GDM1 (cell line): ENCODE data around the gene VPS18.
A peak's percentile ranks its signal among the peaks of the same experiment; 100 is the strongest.
"Not testable (repeated sequence)": the region's sequence is repeated elsewhere in the genome, so short reads cannot be mapped to it uniquely, and the experiment has no call there.

ENCODE experiments used
- DNase-seq: peaks from one replicate; lab custom pipeline; 2025; lab: John Stamatoyannopoulos, UW

VPS18 gene

GRCh38 chr15:40893733-40894680 lies at the start of gene VPS18:
Gene VPS18 (plus strand): TSS chr15:40894450. CDS start chr15:40894769, 319 bp downstream.
- peak; percentile 94 for DNase-seq

GRCh38 chr15:40844696-40845030 lies 49.6 kb upstream of the VPS18 start:
- no peak for DNase-seq

- DNase-seq: no peak
These were observed 49.2 kb upstream of the VPS18 start for GRCh38 chr15:40845036-40845435.

- no peak for DNase-seq
These were observed 48.6 kb upstream of the VPS18 start for GRCh38 chr15:40845511-40846284.

- DNase-seq: no peak
These were observed 47.4 kb upstream of the VPS18 start for GRCh38 chr15:40846841-40847222.

GRCh38 chr15:40847223-40847961 lies 46.9 kb upstream of the VPS18 start:
- peak; percentile 93 for DNase-seq

GRCh38 chr15:40850576-40851112 lies 43.6 kb upstream of the VPS18 start:
- no peak for DNase-seq

GRCh38 chr15:40852529-40852928 lies 41.7 kb upstream of the VPS18 start:
- no peak for DNase-seq

GRCh38 chr15:40853241-40853890 lies 40.9 kb upstream of the VPS18 start:
- no peak for DNase-seq

GRCh38 chr15:40854161-40854560 lies 40.1 kb upstream of the VPS18 start:
- no peak for DNase-seq

GRCh38 chr15:40855706-40856234 lies 38.5 kb upstream of the VPS18 start:
- no peak for DNase-seq

GRCh38 chr15:40856746-40857145 lies 37.5 kb upstream of the VPS18 start:
- DNase-seq: no peak

GRCh38 chr15:40857601-40858341 lies 36.5 kb upstream of the VPS18 start:
- DNase-seq: peak; percentile 74

GRCh38 chr15:40858706-40859105 lies 35.5 kb upstream of the VPS18 start:
- no peak for DNase-seq

GRCh38 chr15:40859206-40859851 lies 34.9 kb upstream of the VPS18 start:
- DNase-seq: peak; percentile 70

- not testable (repeated sequence) for DNase-seq
These were observed 33.1 kb upstream of the VPS18 start for GRCh38 chr15:40861147-40861546.

- DNase-seq: no peak
These were observed 30.5 kb upstream of the VPS18 start for GRCh38 chr15:40863660-40864270.

- no peak for DNase-seq
These were observed 27.1 kb upstream of the VPS18 start for GRCh38 chr15:40867199-40867598.

GRCh38 chr15:40869686-40870085 lies 24.6 kb upstream of the VPS18 start:
- DNase-seq: no peak

- no peak for DNase-seq
These were observed 23.5 kb upstream of the VPS18 start for GRCh38 chr15:40870716-40871115.
